ENCODE measurements around the gene CDH13. TPM values are rescaled to one million over a fixed set of nuclear protein-coding genes. Genes with fewer than 3 reads are reported as not detected.

Gene CDH13
- total RNA-seq, 1 experiment from 2014 or later: 62.5 TPM

DNA sequence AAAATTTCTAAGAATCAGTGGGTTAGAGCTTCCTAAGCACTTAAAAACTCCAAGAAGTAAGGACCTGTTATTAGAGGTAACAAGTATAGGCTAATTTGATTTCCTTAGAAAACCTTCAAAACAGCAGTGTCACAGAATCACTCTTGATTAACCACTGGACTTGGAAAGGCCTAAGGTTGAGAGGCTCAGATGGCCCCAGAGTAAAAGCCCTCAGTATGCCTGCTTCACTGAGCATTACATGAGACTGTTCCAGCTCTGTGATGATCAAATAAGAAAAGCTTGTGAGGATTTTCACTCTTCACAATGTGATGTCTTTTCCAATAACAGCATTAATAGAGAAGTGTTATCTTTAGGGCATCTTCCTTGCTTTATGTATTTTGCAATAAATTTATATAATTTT is 671.8 kb downstream of the CDH13 start:
- no peak for DNase-seq (ENCODE audit: low read depth in 1 of 2, low spot score in 2 of 2)
- H3K27ac ChIP-seq: no peak overlapping the region
- H3K4me1 ChIP-seq (replicated peaks): no peaks in the 10 kb centered on the region
- H3K9me3 ChIP-seq (replicated peaks): no peaks in the 10 kb centered on the region
- H3K36me3 ChIP-seq: no peaks in the 10 kb centered on the region
- no peaks in the 10 kb centered on the region for H3K27me3 ChIP-seq (replicated peaks)
- no peak overlapping the region for H3K4me3 ChIP-seq

GRCh38 chr16:83300326-83300725 is 673.6 kb downstream of the CDH13 start:
- H3K4me1 ChIP-seq (replicated peaks): peaks cover 7% of the 10 kb centered on the region
- no peak overlapping the region for H3K27ac ChIP-seq
- no peaks in the 10 kb centered on the region for H3K36me3 ChIP-seq
- no peaks in the 10 kb centered on the region for H3K9me3 ChIP-seq (replicated peaks)
- no peaks in the 10 kb centered on the region for H3K27me3 ChIP-seq (replicated peaks)
- no peak for DNase-seq (ENCODE audit: low read depth in 1 of 2, low spot score in 2 of 2)
- no peak overlapping the region for H3K4me3 ChIP-seq

- Histone ChIP-seq H3K36me3 (no peaks in the 10 kb centered on the region), H3K9me3 (replicated peaks) (no peaks in the 10 kb centered on the region), H3K27me3 (replicated peaks) (no peaks in the 10 kb centered on the region), H3K4me3 (no peak overlapping the region), H3K4me1 (replicated peaks) (peaks cover 11% of the 10 kb centered on the region), H3K27ac (no peak overlapping the region)
- no peak for DNase-seq (ENCODE audit: low read depth in 1 of 2, low spot score in 2 of 2)
Measured at GRCh38 chr16:83301971-83302370, 675.2 kb downstream of the CDH13 start.

DNA sequence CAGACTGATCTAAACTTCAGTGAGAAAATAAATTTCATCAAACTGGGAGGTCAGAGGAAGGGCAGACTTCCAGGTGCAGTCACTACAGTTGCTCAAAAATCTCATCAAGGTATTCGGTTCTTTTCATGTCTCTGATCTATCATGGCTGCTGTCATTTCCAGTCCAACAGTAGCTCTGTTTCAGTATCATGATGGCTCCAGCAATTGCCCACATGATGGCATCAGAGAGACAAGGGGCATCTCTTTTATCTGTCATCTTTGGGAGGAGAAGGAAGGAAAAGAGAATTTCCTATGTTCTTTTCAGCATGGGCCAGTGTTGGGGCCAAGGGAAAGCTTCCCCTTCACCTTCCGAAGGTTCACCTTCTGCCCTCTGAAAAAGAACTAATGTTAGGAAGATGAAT is 676.1 kb downstream of the CDH13 start:
- Histone ChIP-seq H3K27ac (no peak overlapping the region), H3K27me3 (replicated peaks) (no peaks in the 10 kb centered on the region; the same call in 1 of the 2 replicates), H3K36me3 (no peaks in the 10 kb centered on the region), H3K4me3 (no peak overlapping the region), H3K4me1 (replicated peaks) (peaks cover 11% of the 10 kb centered on the region), H3K9me3 (replicated peaks) (no peaks in the 10 kb centered on the region)
- DNase-seq (ENCODE audit: low read depth in 1 of 2, low spot score in 2 of 2): no peak

DNA sequence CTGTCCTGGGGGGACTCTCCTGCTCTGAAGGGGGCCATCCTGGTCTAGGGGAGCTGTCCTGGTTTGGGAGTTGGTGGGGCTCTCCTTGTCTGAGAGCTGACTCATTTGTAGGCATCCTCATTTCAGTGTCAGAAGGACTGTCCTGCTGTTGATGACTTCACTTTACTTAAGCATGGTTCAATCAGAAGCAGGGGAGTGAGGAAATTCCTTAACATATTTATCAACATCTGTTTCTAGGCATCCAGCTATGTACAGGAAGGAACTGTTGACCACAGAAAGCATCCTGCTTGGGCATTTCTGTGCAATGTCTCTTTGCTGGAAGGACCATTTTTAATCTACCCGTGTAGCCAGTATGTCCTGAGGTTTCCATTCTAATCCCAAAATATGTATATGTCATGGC is 678.3 kb downstream of the CDH13 start:
- Histone ChIP-seq H3K9me3 (replicated peaks) (no peaks in the 10 kb centered on the region), H3K4me3 (no peak overlapping the region), H3K4me1 (replicated peaks) (peaks cover 11% of the 10 kb centered on the region), H3K27ac (peak overlapping the region; percentile 23), H3K27me3 (replicated peaks) (no peaks in the 10 kb centered on the region; the same call in 1 of the 2 replicates), H3K36me3 (no peaks in the 10 kb centered on the region)
- DNase-seq (ENCODE audit: low read depth in 1 of 2, low spot score in 2 of 2): peak in 1 of 2 experiments; percentile 40

GRCh38 chr16:83306961-83307593 is 680.3 kb downstream of the CDH13 start:
- Histone ChIP-seq H3K36me3 (no peaks in the 10 kb centered on the region), H3K4me3 (no peak overlapping the region), H3K27me3 (replicated peaks) (no peaks in the 10 kb centered on the region; the same call in 1 of the 2 replicates), H3K9me3 (replicated peaks) (0 out of 2 replicates have a peak, but pooled peaks cover 2% of the 10 kb centered on the region), H3K27ac (no peak overlapping the region), H3K4me1 (replicated peaks) (peaks cover 11% of the 10 kb centered on the region)
- DNase-seq (ENCODE audit: low read depth in 1 of 2, low spot score in 2 of 2): no peak

- Histone ChIP-seq H3K4me3 (no peak overlapping the region), H3K27ac (no peak overlapping the region), H3K36me3 (no peaks in the 10 kb centered on the region), H3K4me1 (replicated peaks) (peaks cover 11% of the 10 kb centered on the region), H3K27me3 (replicated peaks) (no peaks in the 10 kb centered on the region; the same call in 1 of the 2 replicates), H3K9me3 (replicated peaks) (0 out of 2 replicates have a peak, but pooled peaks cover 2% of the 10 kb centered on the region)
- DNase-seq (ENCODE audit: low read depth in 1 of 2, low spot score in 2 of 2): no peak
Measured at GRCh38 chr16:83307594-83307992, 680.8 kb downstream of the CDH13 start.

DNA sequence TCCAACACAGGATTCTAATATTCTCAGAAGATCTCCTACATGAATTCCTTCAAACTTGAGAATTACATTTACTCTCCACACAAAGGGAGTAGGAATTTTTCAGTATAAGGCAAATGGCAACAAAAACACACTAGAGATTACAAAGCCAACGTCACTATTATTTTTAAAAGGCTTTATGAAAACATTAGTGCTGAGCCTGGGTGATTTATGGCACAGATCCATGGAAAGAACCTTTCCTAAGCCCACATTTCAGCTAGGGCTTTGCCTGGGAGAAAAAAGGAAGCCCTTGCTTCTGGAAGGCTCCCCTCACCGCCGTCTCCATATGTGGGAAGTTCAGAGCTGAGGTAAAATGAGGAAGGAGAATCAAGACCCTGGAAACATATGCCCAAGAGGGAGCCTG is 681.6 kb downstream of the CDH13 start:
- Histone ChIP-seq H3K4me3 (no peak overlapping the region), H3K36me3 (no peaks in the 10 kb centered on the region)
- no peak for DNase-seq (ENCODE audit: low read depth in 1 of 2, low spot score in 2 of 2)

DNA sequence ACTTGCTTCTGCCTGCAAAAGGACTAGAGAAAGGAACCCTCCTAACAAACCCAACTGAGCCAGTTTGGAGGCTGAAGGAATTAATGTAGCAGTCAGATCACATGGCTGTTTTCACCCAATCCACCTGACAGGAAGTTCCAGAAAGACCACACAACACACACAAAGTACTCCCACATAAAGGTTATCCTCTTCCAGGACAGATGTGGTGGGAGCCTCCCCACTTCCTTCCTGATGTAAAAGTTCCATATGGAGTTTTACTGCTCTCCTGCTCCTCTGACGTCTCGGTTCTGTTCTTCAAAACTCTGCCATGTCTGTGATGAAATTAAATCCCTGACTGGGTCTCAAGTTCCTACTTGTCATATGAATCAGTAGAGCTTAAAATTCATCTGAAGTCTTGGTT is 684.0 kb downstream of the CDH13 start:
- no peak for DNase-seq (ENCODE audit: low read depth in 1 of 2, low spot score in 2 of 2)
- no peaks in the 10 kb centered on the region; the same call in 1 of the 2 replicates for H3K27me3 ChIP-seq (replicated peaks)
- no peak overlapping the region for H3K27ac ChIP-seq
- H3K36me3 ChIP-seq: no peaks in the 10 kb centered on the region
- H3K9me3 ChIP-seq (replicated peaks): 0 out of 2 replicates have a peak, but pooled peaks cover 2% of the 10 kb centered on the region
- no peak overlapping the region for H3K4me3 ChIP-seq
- no peaks in the 10 kb centered on the region; the same call in 1 of the 2 replicates for H3K4me1 ChIP-seq (replicated peaks)

More for the DNA sequence above, 681.6 kb downstream of the CDH13 start:
- Histone ChIP-seq H3K9me3 (replicated peaks) (0 out of 2 replicates have a peak, but pooled peaks cover 2% of the 10 kb centered on the region), H3K27ac (no peak overlapping the region), H3K4me1 (replicated peaks) (peaks cover 11% of the 10 kb centered on the region), H3K27me3 (replicated peaks) (no peaks in the 10 kb centered on the region; the same call in 1 of the 2 replicates)

- Histone ChIP-seq H3K4me3 (no peak overlapping the region), H3K9me3 (replicated peaks) (0 out of 2 replicates have a peak, but pooled peaks cover 2% of the 10 kb centered on the region), H3K27me3 (replicated peaks) (no peaks in the 10 kb centered on the region; the same call in 1 of the 2 replicates), H3K27ac (no peak overlapping the region), H3K4me1 (replicated peaks) (no peaks in the 10 kb centered on the region; the same call in 1 of the 2 replicates), H3K36me3 (no peaks in the 10 kb centered on the region)
- no peak for DNase-seq (ENCODE audit: low read depth in 1 of 2, low spot score in 2 of 2)
Measured at GRCh38 chr16:83312015-83312717, 685.4 kb downstream of the CDH13 start.

DNA sequence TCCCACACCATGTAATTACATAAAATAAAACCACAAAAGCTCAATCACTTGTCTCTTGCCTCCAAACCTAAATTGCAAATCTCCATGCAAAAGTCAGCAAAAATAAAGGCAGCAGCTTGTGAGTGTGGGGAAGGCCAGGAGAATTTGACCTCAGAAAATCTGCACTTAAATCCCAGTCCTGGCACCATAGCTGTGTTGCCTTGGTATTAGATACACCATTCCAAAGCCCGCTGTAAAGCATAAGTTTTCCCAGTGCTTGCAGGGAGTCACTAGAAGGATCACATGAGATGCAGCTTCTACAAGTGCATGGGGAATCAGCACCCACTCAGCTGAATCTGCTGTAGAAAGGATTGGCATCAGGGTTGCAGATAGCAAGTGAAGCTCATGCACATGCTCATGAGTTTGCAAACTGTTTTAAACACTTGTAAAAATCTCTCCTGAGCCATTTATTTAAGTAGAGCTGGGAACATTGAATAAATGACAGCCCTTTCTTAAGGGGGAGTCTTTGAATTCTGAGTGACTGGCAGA is 686.0 kb downstream of the CDH13 start:
- Histone ChIP-seq H3K36me3 (no peaks in the 10 kb centered on the region), H3K27me3 (replicated peaks) (no peaks in the 10 kb centered on the region), H3K4me3 (no peak overlapping the region), H3K4me1 (replicated peaks) (no peaks in the 10 kb centered on the region; the same call in 1 of the 2 replicates), H3K27ac (no peak overlapping the region), H3K9me3 (replicated peaks) (0 out of 2 replicates have a peak, but pooled peaks cover 2% of the 10 kb centered on the region)
- DNase-seq (ENCODE audit: low read depth in 1 of 2, low spot score in 2 of 2): no peak

- Histone ChIP-seq H3K4me3 (no peak overlapping the region), H3K27me3 (replicated peaks) (no peaks in the 10 kb centered on the region), H3K4me1 (replicated peaks) (no peaks in the 10 kb centered on the region; the same call in 1 of the 2 replicates), H3K9me3 (replicated peaks) (0 out of 2 replicates have a peak, but pooled peaks cover 2% of the 10 kb centered on the region), H3K27ac (no peak overlapping the region), H3K36me3 (no peaks in the 10 kb centered on the region)
- DNase-seq (ENCODE audit: low read depth in 1 of 2, low spot score in 2 of 2): no peak
Measured at GRCh38 chr16:83315271-83315670, 688.5 kb downstream of the CDH13 start.

- Histone ChIP-seq H3K9me3 (replicated peaks) (no peaks in the 10 kb centered on the region), H3K4me1 (replicated peaks) (no peaks in the 10 kb centered on the region; the same call in 1 of the 2 replicates), H3K27me3 (replicated peaks) (no peaks in the 10 kb centered on the region), H3K27ac (no peak overlapping the region), H3K4me3 (no peak overlapping the region), H3K36me3 (no peaks in the 10 kb centered on the region)
- DNase-seq (ENCODE audit: low read depth in 1 of 2, low spot score in 2 of 2): no peak
Measured at GRCh38 chr16:83316458-83316857, 689.7 kb downstream of the CDH13 start.

DNA sequence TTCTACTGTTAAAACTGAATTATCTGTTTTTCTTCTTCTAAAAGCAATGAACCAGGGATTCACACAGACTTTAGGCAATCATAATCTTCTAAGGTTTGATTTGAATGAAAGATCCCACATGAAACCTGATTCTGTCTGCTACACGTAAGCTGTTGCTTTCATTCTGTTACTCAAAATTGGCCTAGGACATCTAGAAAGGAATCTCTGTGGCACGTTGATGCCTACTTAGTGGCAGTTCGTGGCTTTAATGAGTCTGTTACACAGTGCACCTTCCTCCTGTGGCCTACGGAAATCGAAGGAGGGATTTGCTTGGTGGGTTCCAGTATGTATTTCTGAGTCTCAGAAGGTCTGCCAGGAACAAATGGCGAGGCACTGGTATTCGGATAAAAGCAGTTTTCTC is 691.6 kb downstream of the CDH13 start:
- Histone ChIP-seq H3K4me3 (no peak overlapping the region), H3K4me1 (replicated peaks) (no peaks in the 10 kb centered on the region; the same call in 1 of the 2 replicates), H3K27me3 (replicated peaks) (no peaks in the 10 kb centered on the region)

More for the DNA sequence above, 691.6 kb downstream of the CDH13 start:
- no peaks in the 10 kb centered on the region for H3K36me3 ChIP-seq
- DNase-seq (ENCODE audit: low read depth in 1 of 2, low spot score in 2 of 2): no peak
- no peak overlapping the region for H3K27ac ChIP-seq
- H3K9me3 ChIP-seq (replicated peaks): no peaks in the 10 kb centered on the region

Data from SJSA1 (cell line).